ENCODE measurements around the gene HRH1. TPM values are rescaled to one million over a fixed set of nuclear protein-coding genes. Genes with fewer than 3 reads are reported as not detected.

The HRH1 gene
- total and polyA plus RNA-seq, 2 of the 13 experiments (the other 11 are each of a cell fraction or from before 2014, with no cell fraction given): not detected

- TF ChIP-seq CBFB (CRISPR knock-in tag; IDR thresholded peaks at IDR 0.05) (no peak), SRSF1 (optimal IDR thresholded peaks at IDR 0.05; ENCODE audit: low read depth, low read length) (no peak), ZNF136 (CRISPR knock-in tag; IDR thresholded peaks at IDR 0.05; ENCODE audit: low read depth) (no peak), THAP11 (CRISPR knock-in tag; IDR thresholded peaks at IDR 0.05) (no peak), KDM4B (CRISPR knock-in tag; IDR thresholded peaks at IDR 0.05) (no peak), ZNF337 (CRISPR knock-in tag; IDR thresholded peaks at IDR 0.05; ENCODE audit: borderline replicate concordance, low read depth) (no peak), NAIF1 (CRISPR knock-in tag; IDR thresholded peaks at IDR 0.05; ENCODE audit: borderline replicate concordance) (no peak), CEBPZ (IDR thresholded peaks at IDR 0.05; ENCODE audit: low read length) (no peak), PRPF4 (IDR thresholded peaks at IDR 0.05; ENCODE audit: low read depth, low read length, poor library complexity, severe bottlenecking) (no peak)
Measured at GRCh38 chr3:11186318-11186692, 32.0 kb downstream of the HRH1 start (continued).

GRCh38 chr3:11186771-11187191 lies 32.5 kb downstream of the HRH1 start:
- POLR2A ChIA-PET: no interaction called here
- TF ChIP-seq ZNF414 (CRISPR knock-in tag; IDR thresholded peaks at IDR 0.05) (no peak), CEBPZ (IDR thresholded peaks at IDR 0.05; ENCODE audit: low read length) (no peak)

More at GRCh38 chr3:11186771-11187191, 32.5 kb downstream of the HRH1 start:
- DNase-seq (ENCODE audit: low spot score) (no peak), FAIRE-seq (no peak), ATAC-seq (no peak)
- CTCF ChIA-PET (ENCODE audit: low intra/inter-chr PET ratio, low total read pairs): no interaction called here
- 0% methylated on average over 2 of the region's 2 CpGs for WGBS (ENCODE audit: low lambda C conversion rate)
- no peaks in the 10 kb centered on the region for H4K20me1 ChIP-seq (ENCODE audit: insufficient read depth, low read length)
- H3K27ac ChIP-seq (ENCODE audit: extremely low read length, insufficient read depth, low read length): no peak overlapping the region
- no peaks in the 10 kb centered on the region for H3K9me3 ChIP-seq (ENCODE audit: low read length)
- H3K4me1 ChIP-seq (ENCODE audit: insufficient read depth, low read length): no peaks in the 10 kb centered on the region
- no peaks in the 10 kb centered on the region for H3K79me2 ChIP-seq (ENCODE audit: insufficient read depth, low read length)
- H3K9ac ChIP-seq (ENCODE audit: insufficient read depth, low read depth, low read length): no peak overlapping the region
- no peak overlapping the region for H2AFZ ChIP-seq (ENCODE audit: low read length)
- no TSS peak for BruUV-seq (replicated peaks)
- no peak overlapping the region for H3K4me3 ChIP-seq (replicated peaks in 1 of 3; ENCODE audit: insufficient read depth in 1 of 3, low read depth in 2 of 3, low read length in 3 of 3)
- in situ Hi-C loops (cut with HindIII; ENCODE audit: extremely low pct_ligation_motif_present, low pct_unique_long_range_greater_than_20kb) (no loop called here), intact Hi-C loops (cut with micrococcal nuclease; ENCODE audit: unreplicated experiment) (no loop called here)
- no peaks in the 10 kb centered on the region for H3K36me3 ChIP-seq (replicated peaks in 1 of 2; ENCODE audit: control insufficient read depth in 1 of 2, insufficient read depth in 2 of 2, low read length in 2 of 2)
- H3K27me3 ChIP-seq (ENCODE audit: control insufficient read depth in 1 of 2, insufficient read depth in 2 of 2, low read length in 2 of 2): peaks cover 0 to 31% of the 10 kb centered on the region in 2 experiments; a peak in 3 of 5 replicates
- no peak overlapping the region for H3K4me2 ChIP-seq (ENCODE audit: low read depth, low read length)
